BJ (cell line): ENCODE measurements around the gene EXPH5. TPM values are rescaled to one million over a fixed set of nuclear protein-coding genes. Genes with fewer than 3 reads are reported as not detected.
"Not testable (repeated sequence)": the region's sequence is repeated elsewhere in the genome, so short reads cannot be mapped to it uniquely, and the experiment has no call there.

ENCODE experiments used
- CTCF ChIA-PET: fragments of 350-600 bp; formaldehyde crosslinking; extraction: SDS; loops from one replicate; lab custom pipeline; 2021; ENCODE audit warnings: antibody characterized with exemption, inconsistent platforms; lab: Yijun Ruan, JAX
- POLR2A ChIA-PET: fragments of 300-600 bp; sonication (Branson Sonifier 250); formaldehyde crosslinking; extraction: SDS; loops from one replicate; lab custom pipeline; 2021; ENCODE audit warnings: antibody characterized with exemption; lab: Charles Lee
- DNase-seq: peaks from one replicate; pipeline ENCODE4 v3.0.0-alpha.2; 2011; ENCODE audit warnings: low read depth
- H3K27me3 ChIP-seq: 2 replicates; pipeline ENCODE4 v1.6.0; 2011; ENCODE audit warnings: low read length; ENCODE audit not compliant: control insufficient read depth, insufficient read depth
- H3K36me3 ChIP-seq: 2 replicates; pipeline ENCODE4 v1.5.1; 2011; ENCODE audit warnings: low read length; ENCODE audit not compliant: control insufficient read depth, insufficient read depth
- H3K4me3 ChIP-seq: 2 replicates; pipeline ENCODE4 v1.5.1; 2011; ENCODE audit warnings: low read depth, mild to moderate bottlenecking, control low read depth, low read length
- CTCF ChIP-seq: IDR thresholded peaks from 2 replicates; pipeline ENCODE4 v1.5.1; 2011; ENCODE audit warnings: low read depth, mild to moderate bottlenecking, control low read depth, inconsistent platforms, low read length, moderate library complexity; ENCODE audit not compliant: insufficient read depth
- polyA minus RNA-seq: library from RNA; depleted of rRNA, polyadenylated mRNA; stranded (reverse); fragments of >200 nt; gene quantifications from 2 replicates; pipeline ENCODE4 v1.2.3, GENCODE V29; 2011; rRNA and poly(A)+ RNA removed
- polyA plus RNA-seq: library from polyadenylated mRNA; depleted of rRNA; stranded (reverse); fragments of >200 nt; gene quantifications from 2 replicates; pipeline ENCODE4 v1.2.3, GENCODE V29; 2011; rRNA removed

The EXPH5 gene
- polyA plus RNA-seq (0.38 and 0.80 TPM in 2 replicates), polyA minus RNA-seq (1.9 and 2.1 TPM in 2 replicates)

- no peaks in the 10 kb centered on the region for H3K36me3 ChIP-seq
- POLR2A ChIA-PET, result no interaction called here
- CTCF ChIA-PET, result interaction anchor here (1.2 kb wide), 1 partner anchor 54 kb away, joined by 3 read pairs; no protein-coding TSS in a partner anchor
- H3K27me3 ChIP-seq, result no peaks in the 10 kb centered on the region; the same call in 1 of the 2 replicates
- TF ChIP-seq CTCF, result peak; percentile 8; the same call in 1 of the 2 replicates
- peak within 1 kb of the TSS; percentile 68 for H3K4me3 ChIP-seq
- DNase-seq, result no peak
These were observed at the start of gene EXPH5 for GRCh38 chr11:108593214-108593922. Gene EXPH5 (minus strand): TSS chr11:108593768. CDS start chr11:108593536, 232 bp downstream.

GRCh38 chr11:108641752-108642151 is 48.2 kb upstream of the EXPH5 start:
- DNase-seq, H3K27me3 ChIP-seq, H3K36me3 ChIP-seq, POLR2A ChIA-PET, H3K4me3 ChIP-seq: not testable (repeated sequence)
- CTCF ChIA-PET, result interaction anchor here (1.0 kb wide), 1 partner anchor 97 kb away, joined by 3 read pairs; no protein-coding TSS in a partner anchor

- Histone ChIP-seq H3K27me3 (no peaks in the 10 kb centered on the region), H3K36me3 (no peaks in the 10 kb centered on the region), H3K4me3 (no peak overlapping the region)
- CTCF ChIA-PET, result interaction anchor here (1.0 to 1.3 kb wide), 2 partner anchors 9 to 520 kb away, joined by 3 to 4 read pairs; no protein-coding TSS in a partner anchor
- TF ChIP-seq CTCF, result no peak
- DNase-seq, result no peak
- POLR2A ChIA-PET, result no interaction called here
These were observed 45.6 kb upstream of the EXPH5 start for GRCh38 chr11:108639146-108639545.

- TF ChIP-seq CTCF, result no peak
- POLR2A ChIA-PET, result no interaction called here
- DNase-seq, result no peak
- CTCF ChIA-PET, result no interaction called here
- H3K36me3 ChIP-seq, result no peaks in the 10 kb centered on the region
- no peaks in the 10 kb centered on the region for H3K27me3 ChIP-seq
- H3K4me3 ChIP-seq, result no peak overlapping the region
These were observed 42.7 kb upstream of the EXPH5 start for GRCh38 chr11:108636222-108636621.

DNA sequence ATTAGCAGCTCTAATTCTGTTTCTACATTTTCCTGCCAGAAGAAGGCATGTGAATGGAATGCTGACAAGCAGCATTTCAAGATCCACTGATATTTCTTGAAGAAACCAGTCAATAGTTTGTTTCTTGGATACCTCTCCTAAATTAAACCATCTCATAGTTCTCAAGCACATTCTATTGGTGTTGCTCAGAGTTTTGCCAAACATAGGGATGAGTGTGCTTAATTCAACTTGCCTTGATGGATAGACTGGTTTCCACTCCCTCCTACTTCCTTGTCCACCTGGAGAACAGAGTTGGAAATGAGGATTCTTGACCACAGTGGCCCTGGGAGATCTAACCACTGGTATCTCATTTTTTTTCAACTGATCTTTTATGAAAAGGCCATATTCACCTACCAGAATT is 41.5 kb upstream of the EXPH5 start:
- TF ChIP-seq CTCF, result no peak
- Histone ChIP-seq H3K4me3 (no peak overlapping the region), H3K36me3 (no peaks in the 10 kb centered on the region), H3K27me3 (no peaks in the 10 kb centered on the region)
- POLR2A ChIA-PET, result no interaction called here
- CTCF ChIA-PET, result no interaction called here
- no peak for DNase-seq
